C4-2B (cell line): ENCODE measurements around the gene EXOC1.

Experiments
- H3K27ac ChIP-seq: fragments of 450-650 bp; 2 replicates; pipeline ENCODE4 v1.5.1; 2017
- CTCF ChIP-seq: fragments of 450-650 bp; conservative IDR thresholded peaks from 2 replicates; pipeline ENCODE4 v1.5.1; 2017; ENCODE audit warnings: mild to moderate bottlenecking
- ZFX ChIP-seq: fragments of 450-650 bp; IDR thresholded peaks from 2 replicates; pipeline ENCODE4 v1.6.1; 2017

EXOC1 gene

GRCh38 chr4:55820279-55820678 is 33.2 kb upstream of the EXOC1 start:
- TF ChIP-seq CTCF (no peak), ZFX (no peak)
- H3K27ac ChIP-seq, result no peak overlapping the region

- TF ChIP-seq ZFX (no peak), CTCF (no peak)
- no peak overlapping the region for H3K27ac ChIP-seq
Observed at GRCh38 chr4:55822329-55822728, 31.1 kb upstream of the EXOC1 start.

GRCh38 chr4:55824865-55825264 is 28.6 kb upstream of the EXOC1 start:
- H3K27ac ChIP-seq, result no peak overlapping the region
- no peak for TF ChIP-seq CTCF
- TF ChIP-seq ZFX, result no peak

- H3K27ac ChIP-seq, result no peak overlapping the region
- TF ChIP-seq CTCF (no peak), ZFX (no peak)
Observed at GRCh38 chr4:55826986-55827385, 26.5 kb upstream of the EXOC1 start.

GRCh38 chr4:55827582-55827981 is 25.9 kb upstream of the EXOC1 start:
- H3K27ac ChIP-seq, result no peak overlapping the region
- TF ChIP-seq ZFX (no peak), CTCF (no peak)

- no peak overlapping the region for H3K27ac ChIP-seq
- TF ChIP-seq ZFX (no peak), CTCF (no peak)
Observed at GRCh38 chr4:55830048-55830447, 23.4 kb upstream of the EXOC1 start.

GRCh38 chr4:55830716-55831115 is 22.7 kb upstream of the EXOC1 start:
- H3K27ac ChIP-seq, result no peak overlapping the region
- TF ChIP-seq ZFX, result no peak
- TF ChIP-seq CTCF, result no peak
